Endodermal cell (in vitro differentiated cells): ENCODE results near the gene PLCB4. TPM values are rescaled to one million over a fixed set of nuclear protein-coding genes. Genes with fewer than 3 reads are reported as not detected.
A peak's percentile ranks its signal among the peaks of the same experiment; 100 is the strongest.

Experiments used
- DNase-seq: peaks from one replicate; pipeline ENCODE4 v3.0.0-alpha.2; 2017
- H3K27ac ChIP-seq: 2 replicates; pipeline ENCODE4 v1.5.1; 2013; ENCODE audit warnings: mild to moderate bottlenecking, low read depth, low read length, moderate library complexity
- H3K27me3 ChIP-seq: 2 replicates; pipeline ENCODE4 v1.6.1; 2013; ENCODE audit warnings: mild to moderate bottlenecking, low read length, moderate library complexity; ENCODE audit not compliant: insufficient read depth, control insufficient read depth, poor library complexity, severe bottlenecking
- H3K36me3 ChIP-seq: 2 replicates; pipeline ENCODE4 v1.7.0; 2013; ENCODE audit warnings: mild to moderate bottlenecking, low read length, moderate library complexity; ENCODE audit not compliant: control insufficient read depth, insufficient read depth
- H3K4me1 ChIP-seq: one replicate; pipeline ENCODE4 v1.7.0; 2013; ENCODE audit warnings: low read length; ENCODE audit not compliant: control insufficient read depth, insufficient read depth
- H3K4me3 ChIP-seq: 2 replicates; pipeline ENCODE4 v1.5.1; 2013; ENCODE audit warnings: mild to moderate bottlenecking, low read length, moderate library complexity
- H3K9ac ChIP-seq: 2 replicates; pipeline ENCODE4 v1.6.1; 2013; ENCODE audit warnings: mild to moderate bottlenecking, low read length, moderate library complexity; ENCODE audit not compliant: poor library complexity, severe bottlenecking; ENCODE audit errors: extremely low read depth
- H3K9me3 ChIP-seq: 2 replicates; pipeline ENCODE4 v1.6.1; 2013; ENCODE audit warnings: mild to moderate bottlenecking, low read length, moderate library complexity; ENCODE audit not compliant: control insufficient read depth
- H3K27ac Mint-ChIP-seq: 2 replicates; pipeline ENCODE4 v1.8.0; 2020; ENCODE audit warnings: mixed read lengths
- H3K27me3 Mint-ChIP-seq: 2 replicates; pipeline ENCODE4 v1.8.0; 2021; ENCODE audit warnings: mild to moderate bottlenecking, mixed read lengths; ENCODE audit not compliant: insufficient read depth
- H3K36me3 Mint-ChIP-seq: 2 replicates; pipeline ENCODE4 v1.8.0; 2020; ENCODE audit warnings: low read depth, mixed read lengths
- H3K4me1 Mint-ChIP-seq: 2 replicates; pipeline ENCODE4 v1.8.0; 2020; ENCODE audit warnings: mixed read lengths
- H3K4me3 Mint-ChIP-seq: 2 replicates; pipeline ENCODE4 v1.8.0; 2020; ENCODE audit warnings: mild to moderate bottlenecking, moderate library complexity, mixed read lengths
- H3K9me3 Mint-ChIP-seq: 2 replicates; pipeline ENCODE4 v1.8.0; 2020; ENCODE audit warnings: mild to moderate bottlenecking, mixed read lengths
- WGBS, 2 experiments: methylation state at CpG; one replicate each; pipeline versions ENCODE4 v1.1.5 to v1.1.7; 2013; ENCODE audit warnings: missing lambda C conversion rate in 2 of 2, mixed read lengths in 1 of 2; ENCODE audit not compliant: insufficient coverage in 1 of 2, insufficient read length in 1 of 2; 5-methylcytosine and 5-hydroxymethylcytosine counted together
- long read RNA-seq, 4 experiments: library from polyadenylated mRNA in 2 of 4; library from RNA in 1 of 4; library from capped mRNA in 1 of 4; stranded (forward) in 3 of 4; unstranded in 1 of 4; transcript quantifications; one replicate each; pipeline ENCODE4 v2.0.0, GENCODE V29; 2020 to 2021; ENCODE audit warnings: inconsistent platforms in 1 of 4
- polyA plus RNA-seq, 2 experiments: library from polyadenylated mRNA; stranded (reverse); fragments of 50-300 nt; gene quantifications; one replicate each; pipeline ENCODE4 v1.2.3, GENCODE V29; 2013
- total RNA-seq, 2 donors: library from RNA; stranded (reverse); fragmentation: NEBNext Ultra II Directional in 1 of 2; extraction: Animal tissue kit (Norgen Biotek cat#: 25700) in 1 of 2; gene quantifications; 2 replicates in 1 of 2; 3 replicates in 1 of 2; pipeline ENCODE4 v1.2.1, GENCODE V29; 2021
- TF ChIP-seq, protein P1 (sequence below): fragments of 200-600 bp; sonication (generic); conservative IDR thresholded peaks from 2 replicates; pipeline ENCODE4 v1.5.0; 2021; ENCODE audit warnings: antibody characterized with exemption, mild to moderate bottlenecking

Gene PLCB4
- 10 to 100 TPM; 14.4 to 14.6 TPM for total RNA-seq
- 19.1 TPM for polyA plus RNA-seq (2013, experiment 1 of 2)
- 18.8 TPM for polyA plus RNA-seq (2013, experiment 2 of 2)
- long read RNA-seq, experiment 1, partial matches to known transcripts, result 2 of 5 reads
- long read RNA-seq, experiment 1, other reads (novel, unspliced or antisense), result 3 of 5 reads
- long read RNA-seq, experiment 2, partial matches to known transcripts, result 3 of 13 reads
- long read RNA-seq, experiment 2, other reads (novel, unspliced or antisense), result 10 of 13 reads
- long read RNA-seq, experiment 3, partial matches to known transcripts, result 2 of 5 reads
- long read RNA-seq, experiment 3, other reads (novel, unspliced or antisense), result 3 of 5 reads
- long read RNA-seq, experiment 4, partial matches to known transcripts, result 1 of 1 reads
- long read RNA-seq, experiment 4, other reads (novel, unspliced or antisense), result 0 of 1 reads

DNA sequence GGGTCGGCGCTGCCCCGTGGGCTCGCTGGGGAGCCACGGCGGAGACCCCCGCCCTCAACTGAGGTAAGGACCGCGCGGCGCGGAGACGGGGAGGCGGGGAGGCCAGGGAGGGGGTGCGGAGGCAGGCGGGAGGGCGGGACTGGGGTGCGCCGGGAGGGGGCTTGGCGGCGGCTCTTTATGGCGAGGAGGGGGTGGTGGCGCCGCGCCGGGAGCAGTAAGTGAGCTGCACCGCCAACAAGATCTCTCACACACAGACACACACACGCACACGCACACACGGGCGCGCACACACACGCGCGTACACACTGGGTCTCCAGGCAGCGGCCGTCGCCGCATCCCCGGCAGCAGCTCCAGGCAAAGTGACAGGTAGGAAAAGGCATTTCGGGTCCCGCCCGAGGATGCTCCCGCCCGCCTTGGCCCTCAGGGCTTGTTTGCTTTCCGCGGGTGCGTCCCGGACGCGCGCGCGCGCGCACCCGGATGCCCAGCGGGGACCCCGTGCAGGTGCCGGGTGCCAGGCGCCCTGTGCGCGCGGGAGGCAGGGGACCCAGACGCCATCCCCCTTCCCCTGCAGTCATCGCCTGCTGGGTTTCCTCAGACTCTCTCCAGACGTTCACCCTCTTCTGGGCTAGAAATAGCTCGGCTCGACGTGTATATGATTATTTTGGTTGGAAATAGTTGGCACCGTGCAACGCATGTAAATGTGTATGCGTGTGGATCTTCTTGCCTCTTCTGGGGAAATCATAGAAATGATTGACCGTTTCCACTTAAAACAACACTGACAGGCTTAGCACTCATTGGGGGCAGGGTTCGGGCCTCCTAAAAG, at the start of gene PLCB4:
Gene PLCB4 (plus strand): TSS at position 247 of the 823 bp plus-strand sequence. CDS start 238,728 bp downstream, outside the sequence.
- peak within 1 kb of the TSS; percentile 65 for H3K4me3 Mint-ChIP-seq
- H3K36me3 Mint-ChIP-seq, result no peaks in the 10 kb centered on the region
- TF ChIP-seq, protein P1, sequence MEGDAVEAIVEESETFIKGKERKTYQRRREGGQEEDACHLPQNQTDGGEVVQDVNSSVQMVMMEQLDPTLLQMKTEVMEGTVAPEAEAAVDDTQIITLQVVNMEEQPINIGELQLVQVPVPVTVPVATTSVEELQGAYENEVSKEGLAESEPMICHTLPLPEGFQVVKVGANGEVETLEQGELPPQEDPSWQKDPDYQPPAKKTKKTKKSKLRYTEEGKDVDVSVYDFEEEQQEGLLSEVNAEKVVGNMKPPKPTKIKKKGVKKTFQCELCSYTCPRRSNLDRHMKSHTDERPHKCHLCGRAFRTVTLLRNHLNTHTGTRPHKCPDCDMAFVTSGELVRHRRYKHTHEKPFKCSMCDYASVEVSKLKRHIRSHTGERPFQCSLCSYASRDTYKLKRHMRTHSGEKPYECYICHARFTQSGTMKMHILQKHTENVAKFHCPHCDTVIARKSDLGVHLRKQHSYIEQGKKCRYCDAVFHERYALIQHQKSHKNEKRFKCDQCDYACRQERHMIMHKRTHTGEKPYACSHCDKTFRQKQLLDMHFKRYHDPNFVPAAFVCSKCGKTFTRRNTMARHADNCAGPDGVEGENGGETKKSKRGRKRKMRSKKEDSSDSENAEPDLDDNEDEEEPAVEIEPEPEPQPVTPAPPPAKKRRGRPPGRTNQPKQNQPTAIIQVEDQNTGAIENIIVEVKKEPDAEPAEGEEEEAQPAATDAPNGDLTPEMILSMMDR, result no peak
- no peaks in the 10 kb centered on the region for H3K27me3 Mint-ChIP-seq
- no peaks in the 10 kb centered on the region for H3K9me3 Mint-ChIP-seq
- peaks cover 39% of the 10 kb centered on the region for H3K4me1 Mint-ChIP-seq
- DNase-seq, result peak; percentile 79
- Histone ChIP-seq H3K4me1 (peaks cover 19% of the 10 kb centered on the region), H3K36me3 (no peaks in the 10 kb centered on the region), H3K4me3 (peak within 1 kb of the TSS; percentile 90), H3K27ac (peak within 1 kb of the TSS; percentile 65), H3K9me3 (no peaks in the 10 kb centered on the region), H3K9ac (peak within 1 kb of the TSS; percentile 39), H3K27me3 (no peaks in the 10 kb centered on the region)
- whole genome bisulfite sequencing, 2 experiments, result 2 to 5% methylated on average over 3 to 66 of the region's 75 CpGs
- H3K27ac Mint-ChIP-seq, result peak within 1 kb of the TSS; percentile 87

DNA sequence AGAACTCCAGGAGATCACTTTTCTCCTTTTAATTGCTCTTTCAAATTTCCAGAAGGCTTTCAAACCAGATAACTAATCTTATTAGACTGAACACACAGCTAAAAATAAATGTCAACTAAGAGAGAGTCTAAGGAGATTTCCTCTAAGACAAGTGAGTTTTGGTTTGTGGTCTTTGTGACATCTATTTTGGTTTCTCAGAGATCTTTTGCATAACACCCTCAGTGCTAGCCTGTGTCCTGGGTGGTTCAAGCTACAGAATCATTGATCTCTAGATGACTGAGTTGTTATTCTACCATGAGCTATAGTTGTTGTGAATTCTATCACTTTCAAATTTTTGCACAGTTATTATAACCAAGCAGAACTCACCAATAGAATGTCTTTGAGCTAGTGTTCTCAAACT, 49.1 kb upstream of the PLCB4 start:
- Histone ChIP-seq H3K27ac (no peak overlapping the region), H3K27me3 (no peaks in the 10 kb centered on the region), H3K36me3 (no peaks in the 10 kb centered on the region), H3K9me3 (no peaks in the 10 kb centered on the region), H3K4me1 (no peaks in the 10 kb centered on the region), H3K9ac (no peak overlapping the region), H3K4me3 (no peak overlapping the region)
- Mint-ChIP-seq H3K36me3 (no peaks in the 10 kb centered on the region), H3K4me1 (peaks cover 17% of the 10 kb centered on the region), H3K27ac (no peak overlapping the region), H3K27me3 (no peaks in the 10 kb centered on the region), H3K4me3 (no peak overlapping the region), H3K9me3 (no peaks in the 10 kb centered on the region)
- DNase-seq, result no peak
- TF ChIP-seq, protein P1, result no peak

DNA sequence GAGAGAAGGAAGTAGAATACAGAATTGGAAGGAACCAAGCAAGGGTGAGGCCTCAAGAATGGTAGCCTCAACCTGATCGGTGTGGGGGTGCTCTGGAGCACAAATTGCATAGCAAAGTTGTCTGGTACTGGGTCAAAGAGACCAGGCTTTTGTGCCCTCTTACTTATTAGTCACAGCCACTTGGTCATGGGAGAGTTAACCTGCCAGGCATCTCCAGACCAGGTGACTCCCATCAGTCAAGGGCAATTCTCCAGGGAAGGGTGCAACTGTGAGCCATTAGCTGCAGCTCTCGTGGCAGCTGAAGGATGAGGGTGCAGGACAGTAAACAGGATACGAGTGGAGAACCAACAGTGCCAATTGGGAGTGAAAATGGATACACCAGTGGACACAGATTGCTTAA, 47.7 kb upstream of the PLCB4 start:
- H3K9ac ChIP-seq, result no peak overlapping the region
- TF ChIP-seq, protein P1, result no peak
- no peaks in the 10 kb centered on the region for H3K36me3 Mint-ChIP-seq
- H3K4me3 Mint-ChIP-seq, result no peak overlapping the region
- no peaks in the 10 kb centered on the region for H3K9me3 Mint-ChIP-seq
- no peak overlapping the region for H3K4me3 ChIP-seq
- H3K27ac Mint-ChIP-seq, result no peak overlapping the region
- H3K36me3 ChIP-seq, result no peaks in the 10 kb centered on the region
- H3K27ac ChIP-seq, result no peak overlapping the region
- H3K9me3 ChIP-seq, result no peaks in the 10 kb centered on the region
- H3K27me3 Mint-ChIP-seq, result no peaks in the 10 kb centered on the region
- H3K27me3 ChIP-seq, result no peaks in the 10 kb centered on the region
- no peaks in the 10 kb centered on the region for H3K4me1 ChIP-seq
- WGBS, 2 experiments, result 86 to 89% methylated on average over 3 of the region's 3 CpGs
- no peak for DNase-seq
- peaks cover 16% of the 10 kb centered on the region for H3K4me1 Mint-ChIP-seq
